ENCODE data around the gene ZNF91.

DNA sequence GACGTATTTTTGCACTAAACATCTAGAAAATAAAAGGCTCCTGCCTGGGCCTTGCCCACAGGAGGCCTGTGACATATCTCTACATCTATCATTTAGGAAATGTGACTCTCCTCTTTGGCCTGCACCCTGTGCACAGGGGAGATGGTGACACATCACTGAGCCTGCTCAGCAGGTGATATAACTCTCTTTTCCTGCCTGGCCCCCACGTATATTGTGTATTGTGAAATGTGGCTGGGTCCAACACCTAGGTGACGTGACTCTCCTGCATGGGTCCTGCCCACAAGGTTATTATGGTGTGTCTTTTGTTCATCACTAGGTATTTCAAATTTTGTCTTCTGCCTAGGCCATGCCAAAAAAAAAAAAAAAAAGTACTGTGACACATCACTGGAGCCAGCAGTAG is 83.7 kb downstream of the ZNF91 start:
- no peak for TF ChIP-seq CTCF (IDR thresholded peaks at IDR 0.05)
- no peak for TF ChIP-seq POLR2A (IDR thresholded peaks at IDR 0.05)
